Ammon's horn (tissue), 1 donor: ENCODE measurements around the gene AP1M1.
A peak's percentile ranks its signal among the peaks of the same experiment; 100 is the strongest.
"Not testable (repeated sequence)": the region's sequence is repeated elsewhere in the genome, so short reads cannot be mapped to it uniquely, and the experiment has no call there.

ENCODE experiments used
- DNase-seq: peaks from one replicate; pipeline ENCODE4 v3.0.0-alpha.2; 2016; ENCODE audit warnings: low spot score

Gene AP1M1

GRCh38 chr19:16263141-16263761 is 65.5 kb downstream of the AP1M1 start:
- DNase-seq, result no peak

DNA sequence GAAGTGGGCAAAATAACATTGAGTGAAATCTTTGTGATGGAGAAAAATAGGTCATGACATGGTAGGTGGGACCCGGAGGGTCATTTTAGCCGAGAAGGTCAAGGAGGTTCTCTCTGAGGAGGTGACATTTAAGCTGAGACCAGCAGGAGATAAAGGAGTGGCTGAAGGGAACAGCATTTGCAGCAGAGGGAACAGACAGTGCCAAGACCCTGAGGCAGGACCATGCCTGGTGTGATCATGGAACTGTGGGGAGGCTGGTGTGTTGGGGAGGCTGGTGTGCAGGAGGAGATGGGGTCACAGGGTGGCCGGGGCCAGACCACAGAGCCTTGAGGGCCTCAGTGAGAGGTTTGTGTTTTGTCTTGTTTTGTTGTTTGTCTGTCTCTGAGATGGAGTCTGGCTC is 67.5 kb downstream of the AP1M1 start:
- no peak for DNase-seq

GRCh38 chr19:16265890-16266585 is 68.3 kb downstream of the AP1M1 start:
- no peak for DNase-seq

GRCh38 chr19:16266586-16266942 is 68.9 kb downstream of the AP1M1 start:
- DNase-seq, result no peak

GRCh38 chr19:16268676-16269319 is 71.1 kb downstream of the AP1M1 start:
- no peak for DNase-seq

- DNase-seq, result peak; percentile 60
Observed at GRCh38 chr19:16272945-16273344, 75.2 kb downstream of the AP1M1 start.

GRCh38 chr19:16274447-16274846 is 76.7 kb downstream of the AP1M1 start:
- DNase-seq, result no peak

GRCh38 chr19:16280306-16280705 is 82.6 kb downstream of the AP1M1 start:
- no peak for DNase-seq

GRCh38 chr19:16281743-16282142 is 84.0 kb downstream of the AP1M1 start:
- DNase-seq, result no peak

DNA sequence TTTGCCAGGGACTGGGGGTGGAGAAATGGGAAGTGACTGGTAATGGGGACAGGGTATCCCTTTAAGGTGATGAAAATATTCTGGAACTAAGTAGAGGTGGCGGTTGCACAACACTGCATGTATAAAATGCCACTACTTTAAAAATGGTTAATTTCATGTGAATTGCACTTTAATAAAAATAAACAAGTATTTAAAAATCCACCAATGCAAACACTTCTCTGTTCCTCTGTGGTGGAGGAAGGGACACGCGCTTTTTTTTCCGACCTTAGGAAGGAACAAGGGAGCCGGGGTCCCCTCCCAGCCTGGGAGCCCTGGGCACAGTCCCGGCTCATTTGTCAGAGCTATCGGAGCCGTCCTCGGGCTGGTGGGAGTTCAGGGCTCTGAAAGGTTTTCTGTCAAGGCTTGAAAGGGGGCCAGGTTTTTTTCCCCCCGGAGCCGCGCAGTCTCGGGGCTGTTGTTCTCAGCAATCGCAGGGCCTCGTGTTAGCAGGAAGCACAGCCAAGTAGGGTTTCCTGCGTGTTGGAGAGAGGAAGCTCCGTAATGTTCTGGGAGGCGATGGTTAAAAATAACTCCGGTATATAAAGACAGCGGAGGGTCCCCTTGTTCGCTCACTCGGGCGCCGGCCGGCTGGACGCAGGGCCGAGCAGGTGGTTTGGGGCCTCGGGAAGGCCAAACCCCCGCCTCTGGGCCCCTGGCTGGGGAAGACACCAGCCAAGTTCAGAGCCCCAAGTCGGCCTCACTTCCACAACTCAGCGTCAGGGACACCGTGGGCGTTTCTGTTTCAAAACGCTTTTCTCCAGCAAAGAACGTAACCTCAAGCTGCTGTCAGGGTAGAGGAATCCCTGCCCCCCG is 85.7 kb downstream of the AP1M1 start:
- peak; percentile 75 for DNase-seq

DNA sequence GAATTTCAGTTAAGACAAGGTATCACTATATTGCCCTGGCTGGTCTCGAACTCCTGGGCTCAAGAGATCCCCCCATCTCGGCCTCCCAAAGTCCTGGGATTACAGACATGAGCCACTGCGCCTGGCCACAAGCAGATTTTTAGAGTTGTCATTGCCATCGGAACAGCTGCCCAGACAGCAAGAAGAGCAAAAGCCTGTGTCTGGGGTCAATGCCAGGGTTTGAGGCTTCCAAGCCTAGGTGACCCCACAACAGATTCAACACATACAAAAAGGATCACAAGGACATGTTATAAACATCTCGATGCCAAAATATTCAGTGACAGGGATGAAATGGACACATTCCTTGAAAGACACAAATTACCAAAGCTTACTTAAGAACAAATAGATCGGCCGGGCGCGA is 86.8 kb downstream of the AP1M1 start:
- DNase-seq, result no peak

DNA sequence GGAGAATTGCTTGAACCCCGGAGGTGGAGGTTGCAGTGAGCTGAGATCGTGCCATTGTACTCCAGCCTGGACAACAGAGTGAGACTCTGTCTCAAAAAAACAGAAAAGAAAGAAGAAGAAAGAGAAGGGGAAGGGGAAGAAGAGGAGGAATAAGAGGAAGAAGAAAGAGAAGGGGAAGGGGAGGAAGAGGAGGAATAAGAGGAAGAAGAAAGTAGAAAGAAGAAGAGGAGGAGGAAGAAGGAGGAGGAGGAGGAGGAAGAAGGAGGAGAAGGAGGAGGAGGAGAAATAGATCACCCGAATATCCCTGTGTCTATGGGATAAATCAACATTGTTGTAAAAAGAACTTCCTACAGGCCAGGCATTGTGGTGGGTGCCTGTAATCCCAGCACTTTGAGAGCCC is 87.4 kb downstream of the AP1M1 start:
- DNase-seq, result not testable (repeated sequence)

DNA sequence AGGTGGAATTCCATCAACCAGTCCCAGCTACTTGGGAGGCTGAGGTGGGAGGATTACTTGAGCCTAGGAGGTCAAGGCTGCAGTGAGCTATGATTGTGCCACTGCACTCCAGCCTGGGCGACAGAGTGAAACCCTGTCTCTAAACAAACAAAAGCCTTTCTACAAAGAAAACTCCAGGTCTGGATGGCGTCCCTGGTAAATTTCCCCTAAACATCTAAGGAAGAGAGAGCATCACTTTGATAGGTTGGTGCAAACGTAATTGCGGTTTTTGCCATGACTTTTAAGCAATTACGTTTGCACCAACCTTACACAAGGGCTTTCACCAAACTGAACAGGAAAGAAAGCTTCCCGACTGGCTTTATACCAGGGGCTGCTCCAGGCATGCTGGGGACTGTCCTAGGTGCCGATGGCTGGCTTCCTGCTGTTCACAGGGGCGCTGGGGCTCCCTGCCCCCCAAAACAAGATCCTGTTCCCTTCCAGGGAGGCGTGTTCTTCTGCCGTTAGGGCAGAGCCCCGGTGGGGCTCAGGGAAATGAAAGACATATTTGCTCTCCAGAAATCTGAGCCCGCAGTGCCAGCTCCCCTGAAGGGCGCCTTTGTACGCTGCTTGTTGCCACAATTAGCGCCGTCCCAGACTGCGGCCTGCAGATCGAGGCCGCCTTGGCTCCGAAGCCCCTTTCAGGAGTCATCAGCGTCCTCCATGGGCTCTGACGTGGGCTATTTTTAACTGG is 88.2 kb downstream of the AP1M1 start:
- peak; percentile 71 for DNase-seq

GRCh38 chr19:16288544-16288943 is 90.8 kb downstream of the AP1M1 start:
- DNase-seq, result no peak

DNA sequence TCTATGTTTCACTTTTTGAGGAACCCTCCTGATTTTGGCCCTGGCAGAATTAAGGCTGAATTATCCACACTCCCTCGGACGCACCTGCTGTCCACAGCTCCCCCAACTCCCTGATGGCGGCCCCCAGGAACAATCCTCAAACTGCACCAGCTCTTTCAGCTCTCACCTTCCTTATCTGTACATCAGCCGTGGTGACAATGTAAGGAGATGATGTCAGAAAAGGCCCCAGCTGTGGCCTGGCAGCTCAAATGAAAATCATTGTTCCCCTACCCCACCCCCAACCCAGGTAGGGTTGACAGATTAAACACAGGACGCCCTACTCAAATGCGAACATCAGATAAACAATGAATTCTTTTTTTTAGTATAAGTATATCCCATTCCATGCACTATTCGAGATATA is 91.9 kb downstream of the AP1M1 start:
- no peak for DNase-seq

DNA sequence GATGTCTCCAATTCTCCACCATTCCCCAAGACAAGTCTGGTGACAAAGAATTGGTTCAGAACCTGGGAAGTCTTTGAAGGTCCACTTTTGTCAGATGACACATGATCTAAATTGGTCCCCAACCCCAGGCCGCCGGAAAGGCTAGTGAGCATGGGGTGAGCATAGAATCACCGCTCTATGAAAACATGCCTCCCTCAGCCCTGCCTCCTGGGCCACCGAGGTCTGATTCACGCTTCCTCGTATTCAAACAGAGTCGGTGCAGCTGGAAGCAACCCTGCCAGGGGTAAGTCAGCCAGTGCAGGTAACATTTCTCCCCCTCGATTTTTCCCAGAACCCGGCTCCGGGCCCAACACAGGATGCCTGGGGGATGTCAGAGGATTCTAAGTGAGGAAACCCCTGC is 93.0 kb downstream of the AP1M1 start:
- DNase-seq, result no peak

DNA sequence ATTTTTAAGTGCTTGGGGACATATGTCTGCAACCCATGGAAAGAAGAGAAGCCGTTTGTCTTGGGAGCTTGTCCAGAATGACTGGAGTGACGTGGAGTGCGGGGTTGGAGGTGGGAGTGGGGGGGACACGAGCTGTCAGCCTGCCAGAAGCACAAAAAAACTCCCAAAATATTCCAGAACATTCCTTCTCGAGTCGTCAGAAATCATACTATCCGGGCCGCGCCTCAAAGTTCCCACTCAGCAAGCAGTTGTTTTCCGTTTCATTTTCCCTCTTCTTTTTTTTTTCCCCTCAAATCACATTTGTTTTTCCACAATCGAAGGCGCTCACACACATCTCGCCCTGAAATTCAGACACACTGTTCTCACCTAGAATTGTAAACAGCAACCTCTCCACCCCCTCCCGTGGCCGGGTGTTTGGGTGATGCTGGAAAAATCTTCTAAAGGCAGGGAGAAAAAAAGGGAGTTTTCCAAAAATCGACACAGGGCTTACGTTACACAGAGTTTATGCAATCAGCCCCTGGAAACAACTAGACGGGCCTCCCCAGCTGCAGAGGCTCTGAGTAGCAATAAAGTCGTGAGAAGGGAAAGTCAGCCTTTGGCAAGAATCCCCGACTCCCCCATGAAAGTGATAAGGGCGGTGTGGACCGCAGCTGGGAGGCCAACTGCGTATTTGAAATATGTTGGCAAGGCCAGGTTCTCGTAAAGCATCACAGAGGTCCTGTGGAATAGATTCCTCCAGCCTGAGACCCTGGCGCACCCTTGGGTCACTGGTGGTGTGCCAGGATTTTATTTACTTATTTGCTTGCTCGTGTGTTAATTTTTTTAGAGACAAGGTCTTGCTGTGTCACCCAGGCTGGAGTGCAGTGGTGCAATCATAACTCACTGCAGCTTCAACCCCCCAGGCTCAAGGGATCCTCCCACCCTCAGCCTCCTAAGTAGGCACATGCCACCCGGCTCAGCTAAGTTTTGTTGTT is 95.7 kb downstream of the AP1M1 start:
- DNase-seq, result no peak

DNA sequence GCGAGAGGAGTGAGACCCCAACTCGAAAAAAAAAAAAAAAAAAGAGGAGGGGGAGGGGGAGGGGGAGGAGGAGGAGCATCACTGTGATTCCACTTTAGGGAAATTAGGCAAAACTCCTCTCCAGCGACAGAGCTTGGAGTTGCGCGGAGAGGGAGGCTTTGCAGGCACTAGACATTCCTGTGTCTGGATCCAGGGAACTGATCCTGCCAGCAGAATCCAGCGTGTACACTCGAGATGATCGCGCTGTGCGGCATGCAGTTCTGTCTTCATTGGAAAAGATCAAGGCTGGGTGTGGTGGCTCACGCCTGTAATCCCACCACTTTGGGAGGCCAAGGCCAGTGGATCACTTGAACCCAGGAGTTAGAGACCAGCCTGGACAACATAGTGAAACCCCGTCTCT is 97.3 kb downstream of the AP1M1 start:
- DNase-seq, result no peak
